K562 (cell line): ENCODE results near the gene CTAGE1. TPM values are rescaled to one million over a fixed set of nuclear protein-coding genes. Genes with fewer than 3 reads are reported as not detected.

ENCODE experiments used
- ATAC-seq: fragments of 200-7000 bp; cut with Tn5 transposase; 3 replicates; pipeline ENCODE4 v1.9.1; 2020; ENCODE audit warnings: moderate library complexity
- BruUV-seq: library from RNA; stranded (reverse); fragments of 400-500 nt; replicated peaks from 2 replicates; lab custom pipeline; 2021; lab: Mats Ljungman, UMichigan
- CTCF ChIA-PET: fragments of 300-600 bp; formaldehyde crosslinking; extraction: SDS; loops from one replicate; lab custom pipeline; 2021; ENCODE audit warnings: low intra/inter-chr PET ratio; lab: Yijun Ruan, JAX
- POLR2A ChIA-PET: fragments of 300-600, 350-650 bp; sonication (Branson Sonifier 250); formaldehyde crosslinking; extraction: SDS; loops from one replicate; lab custom pipeline; 2021; ENCODE audit warnings: antibody characterized with exemption, inconsistent platforms; lab: Yijun Ruan, JAX
- DNase-seq, 4 experiments: peaks; one replicate each; pipeline versions ENCODE4 v3.0.0 to v3.0.0-alpha.2; 2011 to 2018; ENCODE audit warnings: low spot score in 3 of 4, mixed read lengths in 3 of 4; ENCODE audit errors: extremely low read depth in 1 of 4
- FAIRE-seq: peaks from 2 replicates; lab custom pipeline; 2011; peaks lifted over from hg19 to GRCh38; lab: Jason Lieb, UNC
- H2AFZ ChIP-seq: 2 replicates; pipeline ENCODE4 v1.6.0; 2011; ENCODE audit warnings: low read depth, low read length, control low read depth, inconsistent platforms
- H3K27ac ChIP-seq: fragments of 200-600 bp; 3 replicates; pipeline ENCODE4 v1.8.0; 2011; ENCODE audit warnings: low read depth, mild to moderate bottlenecking, control low read depth, inconsistent platforms, low read length, moderate library complexity, mixed read lengths; ENCODE audit errors: extremely low read depth
- H3K27me3 ChIP-seq, 2 experiments: fragments of 300-600 bp in 1 of 2; 2 replicates in 1 of 2; 3 replicates in 1 of 2; pipeline versions ENCODE4 v1.6.0 to v1.8.0; 2011; ENCODE audit warnings: inconsistent platforms in 2 of 2, low read length in 2 of 2, mild to moderate bottlenecking in 1 of 2, mixed read lengths in 1 of 2, moderate library complexity in 1 of 2; ENCODE audit not compliant: control insufficient read depth in 2 of 2, insufficient read depth in 2 of 2
- H3K36me3 ChIP-seq: fragments of 300-600 bp; 3 replicates; pipeline ENCODE4 v1.8.0; 2011; ENCODE audit warnings: mild to moderate bottlenecking, low read length, inconsistent platforms; ENCODE audit not compliant: control insufficient read depth, insufficient read depth
- H3K4me1 ChIP-seq, 2 experiments: fragments of 200-600 bp in 1 of 2; replicated peaks in 1 of 2; 2 replicates in 1 of 2; 3 replicates in 1 of 2; pipeline versions ENCODE4 v1.5.1 to v1.8.0; 2011; ENCODE audit warnings: inconsistent platforms in 2 of 2, low read length in 2 of 2, mild to moderate bottlenecking in 1 of 2, mixed read lengths in 1 of 2, moderate library complexity in 1 of 2; ENCODE audit not compliant: control insufficient read depth in 2 of 2, insufficient read depth in 2 of 2
- H3K4me2 ChIP-seq: 2 replicates; pipeline ENCODE4 v1.6.1; 2011; ENCODE audit warnings: low read length, control low read depth, inconsistent platforms, mixed read lengths; ENCODE audit not compliant: insufficient read depth
- H3K4me3 ChIP-seq: fragments of 200-600 bp; sonication (generic), shearing (Covaris generic); 2 replicates; pipeline ENCODE4 v1.5.1; 2016; ENCODE audit warnings: control low read depth, inconsistent platforms
- H3K79me2 ChIP-seq: fragments of 200-600 bp; 3 replicates; pipeline ENCODE4 v1.8.0; 2011; ENCODE audit warnings: low read length, inconsistent platforms; ENCODE audit not compliant: control insufficient read depth, insufficient read depth
- H3K9ac ChIP-seq, 2 experiments: 2 replicates each; pipeline versions ENCODE4 v1.6.0 to v1.6.1; 2011; ENCODE audit warnings: low read depth in 2 of 2, low read length in 2 of 2, control low read depth in 1 of 2, inconsistent platforms in 1 of 2, mild to moderate bottlenecking in 1 of 2, mixed read lengths in 1 of 2; ENCODE audit not compliant: insufficient read depth in 1 of 2
- H3K9me1 ChIP-seq: one replicate; pipeline ENCODE4 v1.6.0; 2011; ENCODE audit warnings: inconsistent platforms, mild to moderate bottlenecking, low read length, moderate library complexity; ENCODE audit not compliant: control insufficient read depth, insufficient read depth
- H3K9me3 ChIP-seq: replicated peaks from 2 replicates; pipeline ENCODE4 v1.5.1; 2011; ENCODE audit warnings: low read depth, low read length, inconsistent platforms; ENCODE audit not compliant: control insufficient read depth, insufficient read depth
- H4K20me1 ChIP-seq: replicated peaks from 2 replicates; pipeline ENCODE4 v1.6.1; 2011; ENCODE audit warnings: low read length, inconsistent platforms, mixed read lengths; ENCODE audit not compliant: control insufficient read depth, insufficient read depth
- CBFB ChIP-seq: sonication (generic); formaldehyde crosslinking; IDR thresholded peaks from 2 replicates; pipeline ENCODE4 v1.4.0; 2020; ENCODE audit warnings: mild to moderate bottlenecking, missing genetic modification reagents
- CHCHD3 ChIP-seq: fragments of 250-450 bp; sonication (Bioruptor Pico); IDR thresholded peaks from 2 replicates; pipeline ENCODE4 v2.1.2; 2022; ENCODE audit warnings: mild to moderate bottlenecking
- EGR1 ChIP-seq: fragments of 450-650 bp; conservative IDR thresholded peaks from 2 replicates; pipeline ENCODE4 v1.6.1; 2017; ENCODE audit warnings: mild to moderate bottlenecking
- RBFOX2 ChIP-seq: fragments of 200-400 bp; formaldehyde crosslinking; IDR thresholded peaks from 2 replicates; pipeline ENCODE4 v1.6.1; 2017; ENCODE audit warnings: low read depth, mild to moderate bottlenecking, low read length, moderate library complexity
- SAFB2 ChIP-seq: fragments of 200-400 bp; formaldehyde crosslinking; IDR thresholded peaks from 2 replicates; pipeline ENCODE4 v1.6.1; 2018; ENCODE audit warnings: borderline replicate concordance, low read length, low read depth, moderate library complexity; ENCODE audit not compliant: severe bottlenecking
- TBL1XR1 ChIP-seq, 2 experiments: IDR thresholded peaks; 2 replicates each; pipeline ENCODE4 v1.6.1; 2012; ENCODE audit warnings: improper control_type of control experiment in 2 of 2, low read length in 2 of 2, mild to moderate bottlenecking in 1 of 2
- ZNF354B ChIP-seq: fragments of 250-450 bp; sonication (Bioruptor Pico); IDR thresholded peaks from 2 replicates; pipeline ENCODE4 v1.4.0; 2020
- ZNF785 ChIP-seq: fragments of 250-450 bp; sonication (Bioruptor Pico); IDR thresholded peaks from 2 replicates; pipeline ENCODE4 v1.4.0; 2020; ENCODE audit warnings: mild to moderate bottlenecking
- in situ Hi-C: fragments of 300-500 bp; cut with MboI; formaldehyde crosslinking; loops from 4 replicates; pipeline ENCODE4 v1.15.0; 2018; ENCODE audit warnings: inconsistent platforms, mixed read lengths
- intact Hi-C: fragments of 100-400 bp; cut with micrococcal nuclease; formaldehyde crosslinking; loops from 2 replicates; pipeline ENCODE4 v1.14.2; 2022
- polyA plus RNA-seq, 8 experiments: library from polyadenylated mRNA; depleted of rRNA in 4 of 8; stranded (reverse) in 5 of 8; unstranded in 3 of 8; fragments of >200 nt; fragmentation: Nextera tagmentation in 2 of 8; fragmentation: Illumina TruSeq in 1 of 8; extraction: Ambion mirVana in 2 of 8; extraction: Trizol in 1 of 8; gene quantifications; 2 replicates each; pipeline versions ENCODE4 v1.2.1 to v1.2.3, GENCODE V29; 2011 to 2014; ENCODE audit warnings: inconsistent platforms in 1 of 8, missing spikeins in 1 of 8
- total RNA-seq, 7 experiments: library from RNA; depleted of rRNA in 6 of 7; stranded (reverse); fragments of >200 nt in 6 of 7; fragmentation: Illumina TruSeq in 2 of 7; extraction: Trizol in 2 of 7; gene quantifications; 2 replicates each; pipeline versions ENCODE4 v1.2.1 to v1.2.3, GENCODE V29; 2011 to 2021; ENCODE audit warnings: low replicate concordance in 1 of 7
- TF ChIP-seq, protein P1 (sequence below): sonication (generic); formaldehyde crosslinking; IDR thresholded peaks from 2 replicates; pipeline ENCODE4 v1.8.0; 2022; ENCODE audit warnings: missing genetic modification reagents, mild to moderate bottlenecking, moderate library complexity, borderline replicate concordance
- TF ChIP-seq, protein P2 (sequence below): IDR thresholded peaks from 2 replicates; pipeline ENCODE4 v1.6.1; 2011; ENCODE audit warnings: borderline replicate concordance, low read depth, mild to moderate bottlenecking, moderate library complexity, low read length; ENCODE audit not compliant: insufficient read depth, poor library complexity, severe bottlenecking
- TF ChIP-seq, protein P3 (sequence below): fragments of 450-650 bp; formaldehyde crosslinking; IDR thresholded peaks from 2 replicates; pipeline ENCODE4 v1.4.0; 2020; ENCODE audit warnings: mild to moderate bottlenecking, moderate library complexity
- TF ChIP-seq, protein P4 (sequence below): sonication (generic); formaldehyde crosslinking; IDR thresholded peaks from 2 replicates; pipeline ENCODE4 v1.8.0; 2022; ENCODE audit warnings: missing genetic modification reagents, mild to moderate bottlenecking, borderline replicate concordance

Gene CTAGE1
- total and polyA plus RNA-seq, 9 of the 15 experiments (the other 6 are each of a cell fraction or from before 2014, with no cell fraction given): not detected

DNA sequence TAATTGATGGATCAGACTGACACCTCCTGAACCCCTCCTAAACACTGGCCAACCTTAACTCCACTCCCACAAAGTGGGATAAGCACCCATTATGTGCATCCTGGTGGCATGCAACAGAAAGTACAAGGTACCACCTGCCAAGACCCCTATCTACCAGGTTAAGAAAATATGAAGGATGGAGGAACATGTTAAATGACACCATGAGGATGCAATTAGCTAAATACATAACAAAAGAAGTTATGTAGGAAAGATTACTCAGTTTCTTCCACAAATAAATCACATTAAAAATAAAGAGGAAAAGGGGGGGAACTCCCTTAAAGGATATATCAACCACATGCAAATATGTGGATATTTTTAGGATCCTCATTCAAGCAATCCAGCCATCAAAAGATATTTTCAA is 12.6 kb downstream of the CTAGE1 start:
- no peak for DNase-seq
- H3K4me2 ChIP-seq: no peak overlapping the region
- intact Hi-C loops (no loop called here), in situ Hi-C loops (no loop called here)
- no peak overlapping the region for H3K9ac ChIP-seq
- no peaks in the 10 kb centered on the region for H4K20me1 ChIP-seq
- FAIRE-seq: no peak
- no peak overlapping the region for H2AFZ ChIP-seq
- H3K9me1 ChIP-seq: no peaks in the 10 kb centered on the region
- TF ChIP-seq, protein P1, sequence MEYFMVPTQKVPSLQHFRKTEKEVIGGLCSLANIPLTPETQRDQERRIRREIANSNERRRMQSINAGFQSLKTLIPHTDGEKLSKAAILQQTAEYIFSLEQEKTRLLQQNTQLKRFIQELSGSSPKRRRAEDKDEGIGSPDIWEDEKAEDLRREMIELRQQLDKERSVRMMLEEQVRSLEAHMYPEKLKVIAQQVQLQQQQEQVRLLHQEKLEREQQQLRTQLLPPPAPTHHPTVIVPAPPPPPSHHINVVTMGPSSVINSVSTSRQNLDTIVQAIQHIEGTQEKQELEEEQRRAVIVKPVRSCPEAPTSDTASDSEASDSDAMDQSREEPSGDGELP (CRISPR knock-in tag): no peak
- TF ChIP-seq TBL1XR1 (IDR thresholded peaks at IDR 0.05; ENCODE audit: low read length in 2 of 2): no peak
- no peak for TF ChIP-seq ZNF354B (CRISPR knock-in tag)
- TF ChIP-seq EGR1: no peak
- TF ChIP-seq, protein P2, sequence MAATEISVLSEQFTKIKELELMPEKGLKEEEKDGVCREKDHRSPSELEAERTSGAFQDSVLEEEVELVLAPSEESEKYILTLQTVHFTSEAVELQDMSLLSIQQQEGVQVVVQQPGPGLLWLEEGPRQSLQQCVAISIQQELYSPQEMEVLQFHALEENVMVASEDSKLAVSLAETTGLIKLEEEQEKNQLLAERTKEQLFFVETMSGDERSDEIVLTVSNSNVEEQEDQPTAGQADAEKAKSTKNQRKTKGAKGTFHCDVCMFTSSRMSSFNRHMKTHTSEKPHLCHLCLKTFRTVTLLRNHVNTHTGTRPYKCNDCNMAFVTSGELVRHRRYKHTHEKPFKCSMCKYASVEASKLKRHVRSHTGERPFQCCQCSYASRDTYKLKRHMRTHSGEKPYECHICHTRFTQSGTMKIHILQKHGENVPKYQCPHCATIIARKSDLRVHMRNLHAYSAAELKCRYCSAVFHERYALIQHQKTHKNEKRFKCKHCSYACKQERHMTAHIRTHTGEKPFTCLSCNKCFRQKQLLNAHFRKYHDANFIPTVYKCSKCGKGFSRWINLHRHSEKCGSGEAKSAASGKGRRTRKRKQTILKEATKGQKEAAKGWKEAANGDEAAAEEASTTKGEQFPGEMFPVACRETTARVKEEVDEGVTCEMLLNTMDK: no peak
- TF ChIP-seq, protein P3, sequence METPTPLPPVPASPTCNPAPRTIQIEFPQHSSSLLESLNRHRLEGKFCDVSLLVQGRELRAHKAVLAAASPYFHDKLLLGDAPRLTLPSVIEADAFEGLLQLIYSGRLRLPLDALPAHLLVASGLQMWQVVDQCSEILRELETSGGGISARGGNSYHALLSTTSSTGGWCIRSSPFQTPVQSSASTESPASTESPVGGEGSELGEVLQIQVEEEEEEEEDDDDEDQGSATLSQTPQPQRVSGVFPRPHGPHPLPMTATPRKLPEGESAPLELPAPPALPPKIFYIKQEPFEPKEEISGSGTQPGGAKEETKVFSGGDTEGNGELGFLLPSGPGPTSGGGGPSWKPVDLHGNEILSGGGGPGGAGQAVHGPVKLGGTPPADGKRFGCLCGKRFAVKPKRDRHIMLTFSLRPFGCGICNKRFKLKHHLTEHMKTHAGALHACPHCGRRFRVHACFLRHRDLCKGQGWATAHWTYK (CRISPR knock-in tag): no peak
- no peak for TF ChIP-seq SAFB2
- TF ChIP-seq, protein P4, sequence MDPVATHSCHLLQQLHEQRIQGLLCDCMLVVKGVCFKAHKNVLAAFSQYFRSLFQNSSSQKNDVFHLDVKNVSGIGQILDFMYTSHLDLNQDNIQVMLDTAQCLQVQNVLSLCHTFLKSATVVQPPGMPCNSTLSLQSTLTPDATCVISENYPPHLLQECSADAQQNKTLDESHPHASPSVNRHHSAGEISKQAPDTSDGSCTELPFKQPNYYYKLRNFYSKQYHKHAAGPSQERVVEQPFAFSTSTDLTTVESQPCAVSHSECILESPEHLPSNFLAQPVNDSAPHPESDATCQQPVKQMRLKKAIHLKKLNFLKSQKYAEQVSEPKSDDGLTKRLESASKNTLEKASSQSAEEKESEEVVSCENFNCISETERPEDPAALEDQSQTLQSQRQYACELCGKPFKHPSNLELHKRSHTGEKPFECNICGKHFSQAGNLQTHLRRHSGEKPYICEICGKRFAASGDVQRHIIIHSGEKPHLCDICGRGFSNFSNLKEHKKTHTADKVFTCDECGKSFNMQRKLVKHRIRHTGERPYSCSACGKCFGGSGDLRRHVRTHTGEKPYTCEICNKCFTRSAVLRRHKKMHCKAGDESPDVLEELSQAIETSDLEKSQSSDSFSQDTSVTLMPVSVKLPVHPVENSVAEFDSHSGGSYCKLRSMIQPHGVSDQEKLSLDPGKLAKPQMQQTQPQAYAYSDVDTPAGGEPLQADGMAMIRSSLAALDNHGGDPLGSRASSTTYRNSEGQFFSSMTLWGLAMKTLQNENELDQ (CRISPR knock-in tag): no peak
- TF ChIP-seq CHCHD3 (CRISPR knock-in tag): no peak
- no peak for TF ChIP-seq CBFB
- no peak for TF ChIP-seq RBFOX2
- no peak for TF ChIP-seq ZNF785
- ATAC-seq: no peak
- H3K27ac ChIP-seq: no peak overlapping the region
- peaks cover 0 to 3% of the 10 kb centered on the region in 2 experiments; a peak in 3 of 5 replicates for H3K27me3 ChIP-seq
- no TSS peak for BruUV-seq
- H3K36me3 ChIP-seq: no peaks in the 10 kb centered on the region
- H3K4me3 ChIP-seq: no peak overlapping the region
- H3K79me2 ChIP-seq: no peaks in the 10 kb centered on the region
- no peaks in the 10 kb centered on the region for H3K4me1 ChIP-seq
- ChIA-PET POLR2A (no interaction called here), CTCF (no interaction called here)
- H3K9me3 ChIP-seq: no peaks in the 10 kb centered on the region
